ENCODE data around the gene SLC2A4.

DNA sequence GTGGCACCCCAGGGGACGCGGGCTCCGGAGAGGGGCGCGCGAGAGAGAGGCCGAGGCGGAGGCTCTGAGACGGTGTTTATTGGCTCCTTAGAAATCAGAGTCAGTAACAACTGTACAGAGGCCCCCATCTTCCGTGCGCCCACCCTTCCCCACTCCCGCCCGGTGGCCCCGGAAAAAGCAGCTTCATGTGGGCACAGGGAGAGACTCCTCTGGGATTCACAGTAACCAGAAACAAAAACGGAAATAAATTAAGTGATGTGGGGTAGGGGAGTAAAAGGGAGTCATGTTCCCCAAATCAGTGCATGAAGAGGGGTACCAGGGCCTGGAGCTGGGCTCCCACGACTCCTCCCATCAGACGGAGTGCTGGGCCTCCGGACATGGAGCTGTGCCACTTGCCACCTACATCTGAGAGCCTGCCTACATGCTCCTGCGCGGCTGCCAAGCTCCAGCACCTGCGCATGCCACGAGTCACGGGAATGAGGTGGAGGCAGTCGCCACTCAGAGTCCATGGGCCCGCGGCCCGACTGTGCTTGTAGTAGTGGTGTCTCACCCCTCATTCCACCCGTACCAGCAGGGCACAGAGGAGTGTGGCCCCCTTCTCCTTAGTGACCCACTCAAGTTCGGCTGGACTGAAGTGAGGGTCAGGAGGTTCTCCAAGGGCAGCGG is 34.2 kb downstream of the SLC2A4 start:
- no peak for TF ChIP-seq CTCF (IDR thresholded peaks at IDR 0.05)
- TF ChIP-seq POLR2A (IDR thresholded peaks at IDR 0.05) = no peak
